HL-60/S4 (cell line): ENCODE data around the gene UBA1.

ENCODE experiments used
- in situ Hi-C: fragments of 300-500 bp; cut with MboI; formaldehyde crosslinking; loops from 2 replicates; pipeline ENCODE4 v1.14.3; 2022; ENCODE audit warnings: low sequenced_read_pairs

Gene UBA1

GRCh38 chrX:47226071-47226470, 32.4 kb downstream of the UBA1 start:
- in situ Hi-C loops, result no loop called here

DNA sequence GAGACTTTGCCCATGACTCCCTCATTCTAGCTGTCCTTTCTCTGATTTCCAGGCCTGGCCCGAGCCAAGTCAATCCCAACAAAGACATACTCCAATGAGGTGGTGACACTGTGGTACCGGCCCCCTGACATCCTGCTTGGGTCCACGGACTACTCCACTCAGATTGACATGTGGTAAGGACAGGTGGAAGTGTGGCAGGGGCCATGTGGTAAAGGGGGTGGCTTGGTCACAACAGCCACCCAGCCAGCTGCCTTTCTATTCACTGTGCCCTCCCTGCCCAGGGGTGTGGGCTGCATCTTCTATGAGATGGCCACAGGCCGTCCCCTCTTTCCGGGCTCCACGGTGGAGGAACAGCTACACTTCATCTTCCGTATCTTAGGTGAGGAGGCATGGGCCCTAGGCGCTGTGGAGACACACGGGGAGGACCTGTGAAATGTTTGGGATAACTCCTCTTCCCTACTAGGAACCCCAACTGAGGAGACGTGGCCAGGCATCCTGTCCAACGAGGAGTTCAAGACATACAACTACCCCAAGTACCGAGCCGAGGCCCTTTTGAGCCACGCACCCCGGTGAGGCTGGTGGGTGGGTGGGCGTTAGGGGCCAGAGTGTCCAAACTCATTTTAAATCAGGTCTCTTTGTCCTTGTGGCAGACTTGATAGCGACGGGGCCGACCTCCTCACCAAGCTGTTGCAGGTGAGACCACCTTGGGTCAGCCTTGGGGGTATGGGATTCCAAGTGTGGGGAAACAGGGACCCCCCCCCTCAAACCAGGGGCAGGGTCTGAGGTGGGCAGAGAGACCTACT, 33.1 kb downstream of the UBA1 start:
- in situ Hi-C loops, result no loop called here

DNA sequence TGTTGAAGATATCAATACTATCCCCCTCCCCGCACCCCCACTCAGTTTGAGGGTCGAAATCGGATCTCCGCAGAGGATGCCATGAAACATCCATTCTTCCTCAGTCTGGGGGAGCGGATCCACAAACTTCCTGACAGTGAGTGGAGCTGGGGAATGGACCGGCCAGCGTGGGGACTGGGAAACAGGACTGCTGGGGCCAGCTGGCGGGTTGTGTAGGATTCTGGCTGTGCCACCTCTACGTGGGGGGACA, 33.6 kb downstream of the UBA1 start:
- in situ Hi-C loops, result no loop called here

DNA sequence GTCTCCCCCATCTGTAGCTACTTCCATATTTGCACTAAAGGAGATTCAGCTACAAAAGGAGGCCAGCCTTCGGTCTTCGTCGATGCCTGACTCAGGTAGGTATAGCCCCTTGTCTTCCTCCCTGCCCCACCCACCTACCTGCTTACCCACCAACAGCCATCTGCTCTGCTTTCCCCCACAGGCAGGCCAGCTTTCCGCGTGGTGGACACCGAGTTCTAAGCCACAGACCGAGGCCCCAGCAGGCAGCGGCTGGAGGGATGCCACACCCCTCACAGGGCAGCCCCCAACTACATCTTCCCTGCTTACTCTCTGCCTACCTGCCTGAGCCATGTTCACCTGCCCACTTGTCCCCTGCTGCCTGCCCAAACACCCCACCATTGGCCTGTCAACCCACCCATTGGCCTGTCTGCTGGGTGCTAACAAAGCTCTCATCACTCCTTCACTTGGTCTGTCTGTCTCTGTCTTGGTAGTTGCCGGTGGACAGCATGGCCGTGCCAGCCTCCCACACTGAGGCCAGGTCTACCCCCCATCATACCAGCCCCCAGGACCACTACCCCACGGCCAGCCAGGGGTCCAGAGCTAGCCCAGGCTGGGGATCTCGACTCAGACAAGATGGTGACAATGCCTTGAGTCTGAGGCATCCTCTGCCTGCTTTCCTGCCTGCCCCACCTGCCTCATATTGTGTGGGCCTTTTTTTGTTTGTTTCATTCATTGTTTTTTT, 35.1 kb downstream of the UBA1 start:
- in situ Hi-C loops, result no loop called here

- in situ Hi-C loops, result no loop called here
Measured at GRCh38 chrX:47229427-47229826, 35.8 kb downstream of the UBA1 start.

- in situ Hi-C loops, result no loop called here
Measured at GRCh38 chrX:47230136-47230868, 36.7 kb downstream of the UBA1 start.

- in situ Hi-C loops, result no loop called here
Measured at GRCh38 chrX:47231167-47231566, 37.5 kb downstream of the UBA1 start.

GRCh38 chrX:47232197-47232802, 38.7 kb downstream of the UBA1 start:
- in situ Hi-C loops, result no loop called here

GRCh38 chrX:47232803-47233332, 39.2 kb downstream of the UBA1 start, which contains the start of gene USP11:
Gene USP11 (plus strand): TSS chrX:47233009. CDS start chrX:47233044, 35 bp downstream.
- in situ Hi-C loops, result no loop called here

DNA sequence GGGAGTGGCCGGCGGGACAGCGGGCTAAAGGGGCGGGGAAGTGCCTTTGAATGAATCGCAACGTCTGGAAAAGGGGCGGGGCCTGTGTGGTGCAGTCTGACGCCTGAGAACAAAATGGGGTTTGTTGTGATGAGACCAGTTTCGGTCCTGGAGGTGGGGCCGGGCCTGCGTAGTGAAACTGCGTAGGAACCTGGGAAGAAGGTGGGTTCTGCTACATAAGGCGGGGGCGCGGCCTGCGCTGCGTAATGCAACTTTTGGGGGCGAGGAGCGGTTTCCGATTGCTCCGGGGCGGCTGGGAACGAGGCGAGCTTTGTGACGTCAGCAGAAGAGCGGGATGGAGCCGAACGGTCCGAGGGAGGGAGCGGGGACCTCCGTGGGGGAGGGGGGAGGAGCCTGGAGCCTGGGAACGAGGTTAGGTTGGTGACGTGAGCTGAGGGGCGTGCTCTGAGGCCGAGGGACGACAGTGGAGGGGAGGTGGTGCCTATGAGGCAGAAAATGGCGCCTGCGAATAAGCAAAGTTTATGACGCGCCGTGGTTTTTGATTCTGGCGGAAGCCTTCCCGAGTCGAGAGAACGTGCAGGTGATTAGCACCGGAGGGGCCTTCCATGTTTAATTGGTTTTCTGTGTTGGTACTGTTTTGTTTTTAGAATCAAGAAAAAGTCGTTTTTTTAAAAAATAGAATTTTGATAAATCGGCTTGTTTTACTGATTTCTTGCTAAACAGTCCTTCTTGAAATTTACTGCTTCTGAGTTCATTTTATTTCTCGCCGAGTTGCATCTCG, 39.9 kb downstream of the UBA1 start:
- in situ Hi-C loops, result no loop called here

DNA sequence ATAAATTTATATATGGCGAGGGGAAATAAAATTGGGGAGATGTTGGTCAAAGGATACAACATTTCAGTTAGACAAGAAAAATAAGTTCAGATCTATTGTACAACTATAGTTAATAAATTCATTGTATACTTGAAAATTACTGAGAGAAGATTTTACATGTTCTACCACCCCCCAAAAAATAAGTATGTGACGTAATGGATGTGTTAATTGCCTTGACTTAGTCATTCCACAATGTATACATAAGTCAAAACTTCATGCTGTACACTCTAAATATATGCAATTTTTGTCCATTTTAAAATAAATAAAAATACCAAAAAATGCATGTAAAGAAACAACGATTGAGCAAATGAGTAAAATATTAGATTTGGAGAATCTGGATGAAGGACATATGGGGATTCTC, 41.0 kb downstream of the UBA1 start:
- in situ Hi-C loops, result no loop called here

DNA sequence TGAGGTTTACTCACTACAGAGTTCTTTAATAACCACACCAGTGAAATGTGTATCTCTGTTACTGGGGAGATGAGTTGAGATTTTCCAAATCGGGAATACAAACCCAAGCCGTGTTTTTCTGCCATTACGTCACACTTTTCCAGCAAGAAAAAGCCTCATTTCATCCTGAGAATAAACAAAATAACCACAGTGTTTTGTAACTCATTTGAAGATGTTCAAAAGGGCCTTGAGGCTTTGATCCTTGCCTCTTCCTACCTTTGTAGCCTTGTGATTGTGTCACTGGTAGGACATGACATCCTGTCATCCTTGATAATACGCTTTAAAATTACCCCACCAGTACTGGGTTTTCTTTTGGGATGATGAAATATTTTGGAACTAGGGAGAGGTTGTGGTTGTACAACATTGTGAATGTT, 42.1 kb downstream of the UBA1 start:
- in situ Hi-C loops, result no loop called here

DNA sequence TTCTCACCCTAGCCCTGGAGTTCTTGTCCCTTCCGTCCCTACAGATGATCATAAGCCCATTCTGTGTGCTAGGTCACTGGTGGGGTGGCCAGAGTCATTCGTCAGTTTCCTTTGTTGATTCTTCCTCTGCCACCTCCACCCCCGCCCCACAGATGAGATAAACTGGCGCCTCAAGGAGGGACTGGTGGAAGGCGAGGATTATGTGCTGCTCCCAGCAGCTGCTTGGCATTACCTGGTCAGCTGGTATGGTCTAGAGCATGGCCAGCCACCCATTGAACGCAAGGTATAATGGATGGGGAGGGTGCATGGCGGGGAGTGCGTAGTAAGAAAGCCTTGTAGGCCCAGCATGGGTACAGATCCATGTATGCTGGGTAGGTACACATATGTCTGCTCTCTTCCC, 45.6 kb downstream of the UBA1 start:
- in situ Hi-C loops, result no loop called here

GRCh38 chrX:47239898-47240545, 46.4 kb downstream of the UBA1 start:
- in situ Hi-C loops, result no loop called here

DNA sequence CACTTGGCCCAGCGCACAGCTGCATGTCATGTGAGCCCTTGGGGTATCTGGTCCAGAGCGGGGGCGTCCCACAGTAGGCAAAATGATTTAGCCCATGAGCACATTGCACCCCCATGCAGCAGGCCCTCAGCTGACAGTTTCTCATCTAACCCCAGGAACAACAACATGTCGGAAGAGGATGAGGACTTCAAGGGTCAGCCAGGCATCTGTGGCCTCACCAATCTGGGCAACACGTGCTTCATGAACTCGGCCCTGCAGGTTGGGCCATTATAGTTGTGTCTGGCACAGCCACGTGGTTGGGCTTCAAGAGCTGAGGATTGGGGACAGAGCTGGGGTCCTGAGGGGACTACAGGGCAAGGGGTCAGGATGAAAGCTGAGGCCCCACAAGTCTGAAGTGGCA, 47.0 kb downstream of the UBA1 start:
- in situ Hi-C loops, result no loop called here

DNA sequence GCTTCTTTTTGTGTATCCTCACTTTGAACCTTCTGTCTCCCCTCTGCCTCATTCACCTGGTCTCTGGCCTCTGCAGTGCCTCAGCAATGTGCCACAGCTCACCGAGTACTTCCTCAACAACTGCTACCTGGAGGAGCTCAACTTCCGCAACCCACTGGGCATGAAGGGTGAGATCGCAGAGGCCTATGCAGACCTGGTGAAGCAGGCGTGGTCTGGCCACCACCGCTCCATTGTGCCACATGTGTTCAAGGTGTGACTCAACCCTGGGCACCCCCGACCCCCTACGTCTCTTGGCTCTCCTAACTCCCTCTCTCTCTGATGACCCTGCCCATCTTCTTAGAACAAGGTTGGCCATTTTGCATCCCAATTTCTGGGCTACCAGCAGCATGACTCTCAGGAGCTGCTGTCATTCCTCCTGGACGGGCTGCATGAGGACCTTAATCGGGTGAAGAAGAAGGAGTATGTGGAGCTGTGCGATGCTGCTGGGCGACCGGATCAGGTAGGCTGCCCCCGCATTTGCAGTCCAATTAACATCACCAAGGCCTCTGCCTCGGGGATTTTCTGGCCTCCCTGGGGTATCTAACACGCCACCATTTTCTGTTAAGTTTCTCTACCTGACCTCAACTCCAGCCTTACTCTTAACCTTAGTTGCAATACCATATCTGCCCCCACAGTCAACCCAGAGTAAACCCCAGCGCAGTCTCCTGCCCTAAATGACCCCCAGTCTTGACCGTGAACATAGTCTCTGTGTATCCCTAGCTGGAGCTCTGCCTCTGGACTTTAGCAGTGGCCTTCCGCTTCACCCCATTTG, 47.8 kb downstream of the UBA1 start:
- in situ Hi-C loops, result no loop called here

GRCh38 chrX:47242321-47242720, 48.7 kb downstream of the UBA1 start:
- in situ Hi-C loops, result no loop called here

GRCh38 chrX:47243351-47243750, 49.7 kb downstream of the UBA1 start:
- in situ Hi-C loops, result no loop called here

GRCh38 chrX:47244676-47245075, 51.0 kb downstream of the UBA1 start:
- in situ Hi-C loops, result no loop called here
